HepG2 (cell line): ENCODE measurements around the gene EFCAB11. TPM values are rescaled to one million over a fixed set of nuclear protein-coding genes. Genes with fewer than 3 reads are reported as not detected.

Experiments
- ATAC-seq: fragments of 200-7000 bp; cut with Tn5 transposase; 3 replicates; pipeline ENCODE4 v1.9.1; 2020; ENCODE audit warnings: mild to moderate bottlenecking, moderate library complexity
- BruUV-seq: library from RNA; stranded (reverse); fragments of 400-500 nt; replicated peaks from 2 replicates; lab custom pipeline; 2021; lab: Mats Ljungman, UMichigan
- CTCF ChIA-PET: fragments of 300-600 bp; formaldehyde crosslinking; extraction: SDS; loops from one replicate; lab custom pipeline; 2021; ENCODE audit warnings: low total read pairs, inconsistent platforms, low intra/inter-chr PET ratio; lab: Yijun Ruan, JAX
- POLR2A ChIA-PET: fragments of 350-600 bp; sonication (Branson Sonifier 250); formaldehyde crosslinking; loops from one replicate; lab custom pipeline; 2020; ENCODE audit warnings: antibody characterized with exemption, inconsistent platforms; lab: Yijun Ruan, JAX
- DNase-seq: peaks from one replicate; pipeline ENCODE4 v3.0.0-alpha.2; 2015; ENCODE audit warnings: low spot score
- FAIRE-seq: peaks from 3 replicates; lab custom pipeline; 2011; peaks lifted over from hg19 to GRCh38; lab: Jason Lieb, UNC
- H2AFZ ChIP-seq: one replicate; pipeline ENCODE4 v1.6.1; 2011; ENCODE audit warnings: low read length, inconsistent platforms
- H3K27ac ChIP-seq: fragments of 300-600 bp; 3 replicates; pipeline ENCODE4 v1.8.0; 2011; ENCODE audit warnings: mixed run types, mild to moderate bottlenecking, mixed read lengths, low read length, inconsistent platforms; ENCODE audit not compliant: insufficient read depth; ENCODE audit errors: extremely low read length
- H3K27me3 ChIP-seq, 2 experiments: fragments of 200-600 bp in 1 of 2; 2 replicates in 1 of 2; 3 replicates in 1 of 2; pipeline versions ENCODE4 v1.6.0 to v1.8.0; 2011; ENCODE audit warnings: low read length in 2 of 2, mild to moderate bottlenecking in 2 of 2, moderate library complexity in 2 of 2, inconsistent platforms in 1 of 2; ENCODE audit not compliant: insufficient read depth in 2 of 2, control insufficient read depth in 1 of 2
- H3K36me3 ChIP-seq, 2 experiments: fragments of 200-600 bp in 1 of 2; replicated peaks in 1 of 2; 2 replicates in 1 of 2; 3 replicates in 1 of 2; pipeline versions ENCODE4 v1.5.1 to v1.8.0; 2011; ENCODE audit warnings: low read length in 2 of 2, inconsistent platforms in 1 of 2; ENCODE audit not compliant: insufficient read depth in 2 of 2, control insufficient read depth in 1 of 2
- H3K4me1 ChIP-seq: 2 replicates; pipeline ENCODE4 v1.5.1; 2012; ENCODE audit warnings: low read length, inconsistent platforms; ENCODE audit not compliant: insufficient read depth
- H3K4me2 ChIP-seq: 2 replicates; pipeline ENCODE4 v1.6.0; 2011; ENCODE audit warnings: low read depth, low read length, inconsistent platforms
- H3K4me3 ChIP-seq, 3 experiments: fragments of 200-600 bp in 1 of 3; sonication (generic), shearing (Covaris generic) in 1 of 3; replicated peaks in 1 of 3; 2 replicates each; pipeline ENCODE4 v1.5.1; 2011 to 2016; ENCODE audit warnings: low read length in 3 of 3, inconsistent platforms in 2 of 3, low read depth in 2 of 3, mild to moderate bottlenecking in 2 of 3, control low read depth in 1 of 3, mixed read lengths in 1 of 3; ENCODE audit not compliant: insufficient read depth in 1 of 3
- H3K79me2 ChIP-seq: one replicate; pipeline ENCODE4 v1.6.1; 2011; ENCODE audit warnings: low read length, inconsistent platforms; ENCODE audit not compliant: insufficient read depth
- H3K9ac ChIP-seq: 2 replicates; pipeline ENCODE4 v1.6.0; 2011; ENCODE audit warnings: mild to moderate bottlenecking, low read depth, low read length, inconsistent platforms; ENCODE audit not compliant: insufficient read depth
- H3K9me3 ChIP-seq: 2 replicates; pipeline ENCODE4 v1.5.1; 2012; ENCODE audit warnings: mild to moderate bottlenecking, low read length
- H4K20me1 ChIP-seq: 2 replicates; pipeline ENCODE4 v1.6.0; 2011; ENCODE audit warnings: inconsistent platforms, mild to moderate bottlenecking, low read length, moderate library complexity; ENCODE audit not compliant: insufficient read depth
- ISL2 ChIP-seq: sonication (generic); formaldehyde crosslinking; IDR thresholded peaks from 2 replicates; pipeline ENCODE4 v1.5.0; 2020; ENCODE audit warnings: missing genetic modification reagents
- MIER2 ChIP-seq: IDR thresholded peaks from 2 replicates; pipeline ENCODE4 v1.6.1; 2016; ENCODE audit warnings: missing biosample characterization, missing genetic modification reagents
- NR2F6 ChIP-seq, 2 experiments: IDR thresholded peaks; 2 replicates each; pipeline ENCODE4 v1.6.1; 2016; ENCODE audit warnings: antibody characterized with exemption in 1 of 2, mild to moderate bottlenecking in 1 of 2
- ONECUT2 ChIP-seq: sonication (generic); formaldehyde crosslinking; IDR thresholded peaks from 2 replicates; pipeline ENCODE4 v1.4.0; 2020; ENCODE audit warnings: missing genetic modification reagents
- SALL1 ChIP-seq: sonication (generic); formaldehyde crosslinking; IDR thresholded peaks from 2 replicates; pipeline ENCODE4 v1.8.0; 2022; ENCODE audit warnings: mild to moderate bottlenecking, missing genetic modification reagents
- STAT5B ChIP-seq: sonication (generic); formaldehyde crosslinking; IDR thresholded peaks from 2 replicates; pipeline ENCODE4 v1.4.0; 2020; ENCODE audit warnings: missing genetic modification reagents
- THAP11 ChIP-seq: IDR thresholded peaks from 2 replicates; pipeline ENCODE4 v1.6.1; 2016; ENCODE audit warnings: missing biosample characterization, missing genetic modification reagents
- ZNF24 ChIP-seq: fragments of 450-650 bp; IDR thresholded peaks from 2 replicates; pipeline ENCODE4 v1.6.1; 2017; ENCODE audit warnings: antibody characterized with exemption, mild to moderate bottlenecking
- ZNF337 ChIP-seq: sonication (generic); formaldehyde crosslinking; IDR thresholded peaks from 2 replicates; pipeline ENCODE4 v1.5.1; 2020; ENCODE audit warnings: missing genetic modification reagents, low read depth, mild to moderate bottlenecking, borderline replicate concordance
- ZNF788 ChIP-seq: sonication (generic); formaldehyde crosslinking; IDR thresholded peaks from 2 replicates; pipeline ENCODE4 v1.5.0; 2020; ENCODE audit warnings: mild to moderate bottlenecking, missing genetic modification reagents, borderline replicate concordance
- ZNF878 ChIP-seq: sonication (generic); formaldehyde crosslinking; IDR thresholded peaks from 2 replicates; pipeline ENCODE4 v1.8.1; 2023; ENCODE audit warnings: mild to moderate bottlenecking, missing genetic modification reagents, moderate library complexity
- ZSCAN22 ChIP-seq: sonication (generic); formaldehyde crosslinking; IDR thresholded peaks from 2 replicates; pipeline ENCODE4 v1.4.0; 2020; ENCODE audit warnings: mild to moderate bottlenecking, missing genetic modification reagents
- WGBS: methylation state at CpG from one replicate; pipeline ENCODE4 v1.1.6; 2017; ENCODE audit warnings: low lambda C conversion rate; 5-methylcytosine and 5-hydroxymethylcytosine counted together
- in situ Hi-C: cut with HindIII; loops from 2 replicates; pipeline ENCODE4 v1.10.0; 2017; ENCODE audit warnings: low pct_unique_long_range_greater_than_20kb; ENCODE audit not compliant: extremely low pct_ligation_motif_present
- intact Hi-C: fragments of 100-400 bp; cut with micrococcal nuclease; formaldehyde crosslinking; loops from one replicate; pipeline ENCODE4 v1.10.0; 2022; ENCODE audit not compliant: unreplicated experiment
- polyA plus RNA-seq, 8 experiments: library from polyadenylated mRNA; depleted of rRNA in 3 of 8; stranded (reverse) in 7 of 8; unstranded in 1 of 8; fragments of >200 nt; fragmentation: Illumina TruSeq in 4 of 8; extraction: Trizol in 4 of 8; gene quantifications; 2 replicates each; pipeline versions ENCODE4 v1.2.1 to v1.2.3, GENCODE V29; 2011 to 2016; ENCODE audit warnings: low read depth in 4 of 8, missing spikeins in 1 of 8, mixed read lengths in 1 of 8; ENCODE audit not compliant: insufficient read depth in 1 of 8
- total RNA-seq, 5 experiments: library from RNA; depleted of rRNA; stranded (reverse); fragments of >200 nt; fragmentation: Illumina TruSeq; extraction: Trizol; gene quantifications; 2 replicates each; pipeline ENCODE4 v1.2.3, GENCODE V29; 2016; ENCODE audit warnings: low read depth in 1 of 5
- TF ChIP-seq, protein P1 (sequence below): sonication (generic); formaldehyde crosslinking; IDR thresholded peaks from 2 replicates; pipeline ENCODE4 v1.8.0; 2022; ENCODE audit warnings: low read depth, missing genetic modification reagents
- TF ChIP-seq, protein P2 (sequence below): sonication (generic); formaldehyde crosslinking; IDR thresholded peaks from 2 replicates; pipeline ENCODE4 v1.4.0; 2020; ENCODE audit warnings: mild to moderate bottlenecking, missing genetic modification reagents
- TF ChIP-seq, protein P3 (sequence below): sonication (generic); formaldehyde crosslinking; IDR thresholded peaks from 2 replicates; pipeline ENCODE4 v1.8.0; 2022; ENCODE audit warnings: mild to moderate bottlenecking, missing genetic modification reagents, moderate library complexity
- TF ChIP-seq, protein P4 (sequence below): sonication (generic); formaldehyde crosslinking; IDR thresholded peaks from 2 replicates; pipeline ENCODE4 v1.4.0; 2020; ENCODE audit warnings: mild to moderate bottlenecking, low read depth, missing genetic modification reagents
- TF ChIP-seq, protein P5 (sequence below): conservative IDR thresholded peaks from 2 replicates; pipeline ENCODE4 v1.6.1; 2018; ENCODE audit warnings: missing genetic modification reagents
- TF ChIP-seq, protein P6 (sequence below): sonication (generic); formaldehyde crosslinking; IDR thresholded peaks from 2 replicates; pipeline ENCODE4 v1.4.0; 2020; ENCODE audit warnings: missing genetic modification reagents

Gene EFCAB11
- total and polyA plus RNA-seq, 2 of the 13 experiments (the other 11 are each of a cell fraction or from before 2014, with no cell fraction given) = 8.2 to 31.5 TPM

DNA sequence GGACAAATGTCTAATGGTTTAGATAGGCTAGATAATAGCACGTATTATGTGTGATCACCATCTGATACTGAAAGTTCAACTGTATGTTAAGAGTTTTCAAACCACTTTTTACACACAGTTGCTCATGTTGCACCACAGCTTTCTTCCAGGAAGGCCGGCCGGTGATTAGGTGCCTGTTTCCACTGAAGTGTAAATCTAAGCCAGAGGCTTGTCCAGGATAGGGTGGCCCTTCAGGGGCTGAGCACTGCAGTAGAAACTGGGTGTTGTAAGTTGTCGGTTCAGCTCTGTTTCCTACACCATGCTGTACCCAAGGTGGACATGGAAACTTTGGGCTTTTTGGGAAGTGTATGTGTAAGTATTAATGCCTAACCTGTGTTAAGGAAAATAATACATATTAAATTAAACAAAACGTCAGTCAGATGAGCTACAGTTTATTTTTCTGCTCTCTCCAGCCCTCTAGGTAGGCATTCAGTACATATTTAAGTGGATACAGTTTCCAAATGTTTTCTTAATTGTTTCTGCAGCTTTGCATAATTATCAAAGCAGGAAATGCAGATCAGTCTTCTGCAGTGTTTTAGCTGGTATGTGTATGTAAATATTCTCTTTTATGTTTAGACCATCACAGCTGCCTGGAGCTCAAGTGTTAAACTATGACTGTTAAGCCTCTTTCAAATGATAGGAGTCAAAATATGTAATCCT, 32.1 kb upstream of the EFCAB11 start:
- intact Hi-C loops = no loop called here
- no peaks in the 10 kb centered on the region for H3K79me2 ChIP-seq
- FAIRE-seq (no peak), ATAC-seq (no peak), DNase-seq (no peak)
- no peaks in the 10 kb centered on the region for H4K20me1 ChIP-seq
- ChIA-PET CTCF (no interaction called here), POLR2A (no interaction called here)
- H3K4me1 ChIP-seq = peaks cover 11% of the 10 kb centered on the region; the same call in 1 of the 2 replicates
- H2AFZ ChIP-seq = no peak overlapping the region
- in situ Hi-C loops = no loop called here
- no peak overlapping the region for H3K4me2 ChIP-seq
- H3K27ac ChIP-seq = no peak overlapping the region
- BruUV-seq = no TSS peak
- no peak overlapping the region for H3K9ac ChIP-seq
- no peaks in the 10 kb centered on the region for H3K9me3 ChIP-seq
- 99% methylated on average over 4 of the region's 5 CpGs for WGBS
- peaks cover 14 to 36% of the 10 kb centered on the region in 2 experiments for H3K36me3 ChIP-seq
- H3K27me3 ChIP-seq = no peaks in the 10 kb centered on the region
- H3K4me3 ChIP-seq = no peak overlapping the region
- TF ChIP-seq THAP11 (CRISPR knock-in tag) (no peak), SALL1 (no peak), NR2F6 (IDR thresholded peaks at IDR 0.05) (no peak), NR2F6 (CRISPR knock-in tag; IDR thresholded peaks at IDR 0.05) (no peak), MIER2 (CRISPR knock-in tag) (no peak), ZNF788 (CRISPR knock-in tag) (no peak), ZNF24 (no peak), ZNF878 (CRISPR knock-in tag) (no peak), ZNF337 (no peak), ONECUT2 (no peak), ZSCAN22 (CRISPR knock-in tag) (no peak), STAT5B (CRISPR knock-in tag) (no peak), ISL2 (no peak)
- TF ChIP-seq, protein P1, sequence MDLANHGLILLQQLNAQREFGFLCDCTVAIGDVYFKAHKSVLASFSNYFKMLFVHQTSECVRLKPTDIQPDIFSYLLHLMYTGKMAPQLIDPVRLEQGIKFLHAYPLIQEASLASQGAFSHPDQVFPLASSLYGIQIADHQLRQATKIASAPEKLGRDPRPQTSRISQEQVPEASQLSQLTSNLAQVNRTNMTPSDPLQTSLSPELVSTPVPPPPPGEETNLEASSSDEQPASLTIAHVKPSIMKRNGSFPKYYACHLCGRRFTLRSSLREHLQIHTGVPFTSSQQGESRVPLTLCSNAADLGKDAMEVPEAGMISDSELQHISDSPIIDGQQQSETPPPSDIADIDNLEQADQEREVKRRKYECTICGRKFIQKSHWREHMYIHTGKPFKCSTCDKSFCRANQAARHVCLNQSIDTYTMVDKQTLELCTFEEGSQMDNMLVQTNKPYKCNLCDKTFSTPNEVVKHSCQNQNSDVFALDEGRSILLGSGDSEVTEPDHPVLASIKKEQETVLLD (CRISPR knock-in tag) = no peak
- TF ChIP-seq, protein P2, sequence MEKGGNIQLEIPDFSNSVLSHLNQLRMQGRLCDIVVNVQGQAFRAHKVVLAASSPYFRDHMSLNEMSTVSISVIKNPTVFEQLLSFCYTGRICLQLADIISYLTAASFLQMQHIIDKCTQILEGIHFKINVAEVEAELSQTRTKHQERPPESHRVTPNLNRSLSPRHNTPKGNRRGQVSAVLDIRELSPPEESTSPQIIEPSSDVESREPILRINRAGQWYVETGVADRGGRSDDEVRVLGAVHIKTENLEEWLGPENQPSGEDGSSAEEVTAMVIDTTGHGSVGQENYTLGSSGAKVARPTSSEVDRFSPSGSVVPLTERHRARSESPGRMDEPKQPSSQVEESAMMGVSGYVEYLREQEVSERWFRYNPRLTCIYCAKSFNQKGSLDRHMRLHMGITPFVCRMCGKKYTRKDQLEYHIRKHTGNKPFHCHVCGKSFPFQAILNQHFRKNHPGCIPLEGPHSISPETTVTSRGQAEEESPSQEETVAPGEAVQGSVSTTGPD (CRISPR knock-in tag) = no peak
- TF ChIP-seq, protein P3, sequence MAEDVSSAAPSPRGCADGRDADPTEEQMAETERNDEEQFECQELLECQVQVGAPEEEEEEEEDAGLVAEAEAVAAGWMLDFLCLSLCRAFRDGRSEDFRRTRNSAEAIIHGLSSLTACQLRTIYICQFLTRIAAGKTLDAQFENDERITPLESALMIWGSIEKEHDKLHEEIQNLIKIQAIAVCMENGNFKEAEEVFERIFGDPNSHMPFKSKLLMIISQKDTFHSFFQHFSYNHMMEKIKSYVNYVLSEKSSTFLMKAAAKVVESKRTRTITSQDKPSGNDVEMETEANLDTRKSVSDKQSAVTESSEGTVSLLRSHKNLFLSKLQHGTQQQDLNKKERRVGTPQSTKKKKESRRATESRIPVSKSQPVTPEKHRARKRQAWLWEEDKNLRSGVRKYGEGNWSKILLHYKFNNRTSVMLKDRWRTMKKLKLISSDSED (CRISPR knock-in tag) = no peak
- TF ChIP-seq, protein P4, sequence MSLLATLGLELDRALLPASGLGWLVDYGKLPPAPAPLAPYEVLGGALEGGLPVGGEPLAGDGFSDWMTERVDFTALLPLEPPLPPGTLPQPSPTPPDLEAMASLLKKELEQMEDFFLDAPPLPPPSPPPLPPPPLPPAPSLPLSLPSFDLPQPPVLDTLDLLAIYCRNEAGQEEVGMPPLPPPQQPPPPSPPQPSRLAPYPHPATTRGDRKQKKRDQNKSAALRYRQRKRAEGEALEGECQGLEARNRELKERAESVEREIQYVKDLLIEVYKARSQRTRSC = no peak
- TF ChIP-seq, protein P5, sequence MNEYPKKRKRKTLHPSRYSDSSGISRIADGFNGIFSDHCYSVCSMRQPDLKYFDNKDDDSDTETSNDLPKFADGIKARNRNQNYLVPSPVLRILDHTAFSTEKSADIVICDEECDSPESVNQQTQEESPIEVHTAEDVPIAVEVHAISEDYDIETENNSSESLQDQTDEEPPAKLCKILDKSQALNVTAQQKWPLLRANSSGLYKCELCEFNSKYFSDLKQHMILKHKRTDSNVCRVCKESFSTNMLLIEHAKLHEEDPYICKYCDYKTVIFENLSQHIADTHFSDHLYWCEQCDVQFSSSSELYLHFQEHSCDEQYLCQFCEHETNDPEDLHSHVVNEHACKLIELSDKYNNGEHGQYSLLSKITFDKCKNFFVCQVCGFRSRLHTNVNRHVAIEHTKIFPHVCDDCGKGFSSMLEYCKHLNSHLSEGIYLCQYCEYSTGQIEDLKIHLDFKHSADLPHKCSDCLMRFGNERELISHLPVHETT (CRISPR knock-in tag) = no peak
- TF ChIP-seq, protein P6, sequence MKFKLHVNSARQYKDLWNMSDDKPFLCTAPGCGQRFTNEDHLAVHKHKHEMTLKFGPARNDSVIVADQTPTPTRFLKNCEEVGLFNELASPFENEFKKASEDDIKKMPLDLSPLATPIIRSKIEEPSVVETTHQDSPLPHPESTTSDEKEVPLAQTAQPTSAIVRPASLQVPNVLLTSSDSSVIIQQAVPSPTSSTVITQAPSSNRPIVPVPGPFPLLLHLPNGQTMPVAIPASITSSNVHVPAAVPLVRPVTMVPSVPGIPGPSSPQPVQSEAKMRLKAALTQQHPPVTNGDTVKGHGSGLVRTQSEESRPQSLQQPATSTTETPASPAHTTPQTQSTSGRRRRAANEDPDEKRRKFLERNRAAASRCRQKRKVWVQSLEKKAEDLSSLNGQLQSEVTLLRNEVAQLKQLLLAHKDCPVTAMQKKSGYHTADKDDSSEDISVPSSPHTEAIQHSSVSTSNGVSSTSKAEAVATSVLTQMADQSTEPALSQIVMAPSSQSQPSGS (CRISPR knock-in tag) = no peak
